NCI-H226 (cell line): ENCODE results near the gene NOTCH2.

Experiments
- DNase-seq: peaks from one replicate; pipeline ENCODE4 v3.0.0-alpha.2; 2015

The NOTCH2 gene

GRCh38 chr1:119940697-119941096 lies 128.8 kb downstream of the NOTCH2 start:
- no peak for DNase-seq

GRCh38 chr1:119937198-119937597 lies 132.3 kb downstream of the NOTCH2 start:
- DNase-seq: no peak

- no peak for DNase-seq
These were observed 133.5 kb downstream of the NOTCH2 start for GRCh38 chr1:119935915-119936314.

GRCh38 chr1:119935373-119935772 lies 134.1 kb downstream of the NOTCH2 start:
- no peak for DNase-seq

GRCh38 chr1:119933397-119933796 lies 136.1 kb downstream of the NOTCH2 start:
- DNase-seq: no peak

GRCh38 chr1:119929643-119930315 lies 139.7 kb downstream of the NOTCH2 start:
- DNase-seq: no peak

- DNase-seq: no peak
These were observed 142.9 kb downstream of the NOTCH2 start for GRCh38 chr1:119926553-119926952.

GRCh38 chr1:119924948-119925898 lies 144.2 kb downstream of the NOTCH2 start:
- no peak for DNase-seq

GRCh38 chr1:119920104-119920968 lies 149.1 kb downstream of the NOTCH2 start:
- DNase-seq: no peak

GRCh38 chr1:119919241-119919640 lies 150.2 kb downstream of the NOTCH2 start:
- DNase-seq: no peak

GRCh38 chr1:119918301-119918700 lies 151.2 kb downstream of the NOTCH2 start:
- DNase-seq: no peak

GRCh38 chr1:119917304-119918055 lies 152.0 kb downstream of the NOTCH2 start:
- DNase-seq: no peak

- no peak for DNase-seq
These were observed 153.9 kb downstream of the NOTCH2 start for GRCh38 chr1:119915517-119915916.

- no peak for DNase-seq
These were observed 155.4 kb downstream of the NOTCH2 start for GRCh38 chr1:119914071-119914470.

GRCh38 chr1:119912963-119913362 lies 156.5 kb downstream of the NOTCH2 start:
- no peak for DNase-seq

GRCh38 chr1:119911775-119912174 lies 157.7 kb downstream of the NOTCH2 start:
- no peak for DNase-seq

GRCh38 chr1:119910618-119911017 lies 158.8 kb downstream of the NOTCH2 start:
- no peak for DNase-seq

- no peak for DNase-seq
These were observed 159.4 kb downstream of the NOTCH2 start for GRCh38 chr1:119909890-119910596.

- DNase-seq: no peak
These were observed 160.8 kb downstream of the NOTCH2 start for GRCh38 chr1:119908661-119909060.

GRCh38 chr1:119906927-119907652 lies 162.4 kb downstream of the NOTCH2 start:
- DNase-seq: no peak

GRCh38 chr1:119903443-119903835 lies 166.0 kb downstream of the NOTCH2 start:
- DNase-seq: no peak
